Suppressor macrophage (primary cell): Measurements from ENCODE around the gene PGK1.
"Not testable (repeated sequence)": the region's sequence is repeated elsewhere in the genome, so short reads cannot be mapped to it uniquely, and the experiment has no call there.

ENCODE experiments used
- DNase-seq, 4 experiments: peaks; one replicate each; pipeline ENCODE4 v3.0.0-alpha.2; 2020 to 2022

The PGK1 gene

DNA sequence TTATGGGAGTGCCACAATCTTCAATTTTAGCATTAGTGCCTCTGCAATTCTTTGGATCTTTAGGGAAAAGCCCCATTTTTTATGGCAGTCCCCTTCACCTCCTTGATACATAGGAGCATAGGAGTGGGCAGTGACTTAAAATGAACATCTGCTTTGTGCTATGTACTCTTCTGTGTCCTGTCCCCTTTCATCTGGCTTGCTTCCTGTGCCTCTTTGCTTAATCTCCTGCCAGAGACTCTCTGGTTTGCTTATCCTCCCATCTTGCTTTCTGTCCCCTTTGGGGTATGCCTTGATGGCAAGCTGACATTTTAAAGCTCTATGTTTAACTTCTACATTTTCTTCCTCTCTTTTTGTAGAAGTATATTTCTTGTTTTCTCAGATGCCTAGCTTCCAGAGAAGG is 12.3 kb downstream of the PGK1 start:
- no peak for DNase-seq

DNA sequence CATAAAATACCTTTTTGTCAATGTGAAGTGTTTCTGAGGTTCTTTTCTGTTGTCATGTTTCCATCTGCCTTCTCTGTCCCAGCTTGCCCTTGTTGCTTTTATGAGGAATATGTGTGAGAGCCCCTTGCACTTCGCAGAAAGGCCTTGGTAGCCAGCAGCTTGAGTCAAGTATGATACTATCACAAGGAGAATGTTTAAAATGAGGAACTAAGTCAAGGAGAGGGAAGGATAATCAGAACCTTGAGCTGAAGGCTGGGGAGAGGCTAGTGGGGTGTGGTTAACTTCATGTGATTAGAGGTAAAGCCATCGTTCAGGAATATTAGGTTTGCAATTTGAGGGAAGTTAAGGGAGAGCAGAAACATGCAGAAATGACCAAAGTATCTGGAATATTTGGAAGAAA is 12.7 kb downstream of the PGK1 start:
- DNase-seq, result peak; percentile 4 to 40 (median 15)

DNA sequence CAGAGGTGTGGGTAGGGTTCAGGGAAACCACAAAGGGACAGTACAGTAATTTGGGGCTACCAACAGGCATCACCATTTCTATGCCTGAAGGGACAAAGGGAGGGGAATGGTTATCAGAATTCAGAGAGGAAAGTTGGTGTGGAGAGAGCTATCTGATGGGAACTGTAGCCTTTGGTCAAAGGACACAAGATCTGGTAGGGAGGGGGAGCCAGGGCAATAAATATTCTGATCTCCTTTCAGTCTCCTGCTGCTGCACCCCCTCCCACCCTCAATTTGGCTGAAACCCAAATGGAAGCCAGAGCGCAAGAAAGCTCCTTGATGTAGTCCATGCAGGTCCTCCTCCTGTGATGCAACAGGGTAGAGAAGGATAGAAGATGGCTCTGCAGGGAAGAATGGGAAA is 14.6 kb downstream of the PGK1 start:
- DNase-seq, result no peak

DNA sequence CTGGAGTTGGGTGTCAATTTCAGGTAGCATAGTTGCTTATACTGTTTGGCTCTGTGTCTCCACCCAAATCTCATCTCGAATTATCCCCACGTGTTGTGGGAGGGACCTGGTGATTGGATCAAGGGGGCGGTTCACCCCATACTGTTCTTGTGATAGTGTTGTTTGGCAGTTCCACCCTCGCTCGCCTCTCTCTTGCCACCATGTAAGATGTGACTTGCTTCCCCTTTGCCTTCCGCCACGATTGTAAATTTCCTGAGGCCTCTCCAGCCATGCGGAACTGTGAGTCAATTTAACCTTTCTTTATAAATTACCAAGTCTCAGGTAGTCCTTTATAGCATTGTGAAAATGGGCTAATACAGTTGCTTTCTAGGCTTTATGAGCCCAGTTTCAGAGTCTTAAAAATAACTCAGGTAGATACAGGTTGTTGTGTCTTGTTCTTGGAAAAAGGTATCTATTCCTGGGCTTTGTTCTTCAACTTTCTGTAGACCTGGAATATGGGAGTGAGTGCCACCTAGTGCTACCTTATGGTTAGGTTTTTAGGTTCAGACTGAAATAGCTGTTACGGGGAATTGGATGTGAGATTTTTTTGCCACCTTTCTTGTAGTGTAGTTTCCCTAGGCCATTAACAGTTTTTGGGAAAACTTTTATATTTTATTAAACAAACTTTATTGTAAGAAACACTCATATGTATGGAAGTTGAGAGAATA is 15.6 kb downstream of the PGK1 start:
- no peak for DNase-seq

DNA sequence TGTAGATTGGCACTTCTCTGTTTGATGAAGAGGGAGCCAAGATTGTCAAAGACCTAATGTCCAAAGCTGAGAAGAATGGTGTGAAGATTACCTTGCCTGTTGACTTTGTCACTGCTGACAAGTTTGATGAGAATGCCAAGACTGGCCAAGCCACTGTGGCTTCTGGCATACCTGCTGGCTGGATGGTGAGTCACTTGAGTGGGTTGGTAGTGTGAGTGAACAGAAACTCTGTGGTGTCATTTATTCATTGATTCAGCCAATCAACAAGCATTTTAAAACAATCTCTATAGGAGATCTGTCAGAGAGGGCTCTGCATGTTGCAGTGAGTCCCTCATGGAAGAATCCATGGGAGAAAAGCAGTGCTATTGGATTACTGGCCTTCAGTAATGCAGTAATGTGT is 19.1 kb downstream of the PGK1 start:
- no peak for DNase-seq

DNA sequence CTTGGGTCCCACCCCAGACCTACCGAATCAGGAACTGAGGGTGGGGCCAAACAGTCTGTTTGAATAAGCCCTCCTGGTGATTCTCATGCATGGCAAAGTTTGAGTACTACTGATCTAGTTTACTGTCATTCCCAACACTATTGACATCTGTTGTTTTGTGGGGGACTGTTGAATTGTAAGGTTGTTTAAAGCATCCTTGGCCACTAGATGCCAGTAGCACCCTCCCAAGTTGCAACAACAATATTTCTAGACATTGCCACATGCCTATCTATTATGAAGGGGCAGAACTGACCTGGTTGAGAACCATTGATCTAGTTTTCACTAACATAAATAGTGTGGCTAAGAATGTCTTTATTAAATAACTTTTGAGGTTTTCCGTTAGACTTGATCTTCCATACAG is 20.3 kb downstream of the PGK1 start:
- DNase-seq, result peak in 1 of 4 experiments; percentile 15

DNA sequence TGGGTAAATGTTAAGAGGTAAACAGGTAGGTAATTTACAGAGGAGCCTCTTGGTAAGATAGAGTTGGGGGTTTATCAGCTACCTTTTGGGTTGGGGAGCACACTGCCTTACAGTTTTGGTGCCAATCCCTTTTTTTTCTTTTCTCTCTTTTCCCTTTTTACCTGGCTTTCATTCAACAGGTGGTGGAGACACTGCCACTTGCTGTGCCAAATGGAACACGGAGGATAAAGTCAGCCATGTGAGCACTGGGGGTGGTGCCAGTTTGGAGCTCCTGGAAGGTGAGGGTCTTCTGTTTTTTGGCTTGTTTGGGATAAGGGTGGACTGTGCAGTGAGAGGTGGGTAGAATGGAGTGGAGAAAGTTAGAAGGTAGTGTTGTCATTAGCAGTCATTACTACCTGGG is 21.1 kb downstream of the PGK1 start:
- DNase-seq, result no peak

DNA sequence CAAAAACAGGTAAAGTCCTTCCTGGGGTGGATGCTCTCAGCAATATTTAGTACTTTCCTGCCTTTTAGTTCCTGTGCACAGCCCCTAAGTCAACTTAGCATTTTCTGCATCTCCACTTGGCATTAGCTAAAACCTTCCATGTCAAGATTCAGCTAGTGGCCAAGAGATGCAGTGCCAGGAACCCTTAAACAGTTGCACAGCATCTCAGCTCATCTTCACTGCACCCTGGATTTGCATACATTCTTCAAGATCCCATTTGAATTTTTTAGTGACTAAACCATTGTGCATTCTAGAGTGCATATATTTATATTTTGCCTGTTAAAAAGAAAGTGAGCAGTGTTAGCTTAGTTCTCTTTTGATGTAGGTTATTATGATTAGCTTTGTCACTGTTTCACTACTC is 21.7 kb downstream of the PGK1 start:
- not testable (repeated sequence) for DNase-seq

DNA sequence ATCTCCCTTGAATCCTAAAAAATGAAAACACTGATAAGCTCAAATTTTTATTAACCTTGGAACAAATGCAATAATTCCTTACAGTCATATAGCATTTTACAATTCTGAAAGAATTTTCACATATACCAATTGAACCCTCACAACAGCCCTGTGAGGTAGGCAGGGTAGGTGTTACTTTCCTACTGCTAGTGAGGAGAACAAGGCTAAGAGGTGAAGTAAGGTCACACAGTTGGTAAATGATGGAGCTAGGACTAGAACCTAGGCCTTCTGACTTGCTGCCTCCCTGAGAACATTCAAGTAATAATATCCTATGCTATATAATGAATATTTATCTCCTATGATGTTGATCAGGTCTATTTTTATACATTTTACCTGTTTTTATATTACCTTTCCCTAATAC is 25.7 kb downstream of the PGK1 start:
- no peak for DNase-seq

DNA sequence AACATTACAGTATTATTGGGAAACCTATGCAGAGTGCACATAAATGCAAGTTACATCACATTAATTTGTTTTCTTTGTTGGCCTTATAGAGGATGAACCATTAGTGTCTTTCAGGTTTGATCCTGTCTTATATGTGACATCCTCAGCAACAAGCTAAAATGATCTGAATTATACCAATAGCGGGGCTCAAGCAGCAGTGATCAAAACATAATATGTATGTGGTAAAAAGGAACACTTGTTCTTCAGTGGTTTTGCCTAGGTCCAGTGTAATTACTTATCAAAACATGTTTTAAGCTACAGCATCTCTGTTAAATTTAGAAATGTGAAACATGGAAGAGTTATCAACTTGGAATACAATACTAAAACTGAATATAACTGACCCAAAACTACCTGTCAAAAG is 26.3 kb downstream of the PGK1 start:
- no peak for DNase-seq

DNA sequence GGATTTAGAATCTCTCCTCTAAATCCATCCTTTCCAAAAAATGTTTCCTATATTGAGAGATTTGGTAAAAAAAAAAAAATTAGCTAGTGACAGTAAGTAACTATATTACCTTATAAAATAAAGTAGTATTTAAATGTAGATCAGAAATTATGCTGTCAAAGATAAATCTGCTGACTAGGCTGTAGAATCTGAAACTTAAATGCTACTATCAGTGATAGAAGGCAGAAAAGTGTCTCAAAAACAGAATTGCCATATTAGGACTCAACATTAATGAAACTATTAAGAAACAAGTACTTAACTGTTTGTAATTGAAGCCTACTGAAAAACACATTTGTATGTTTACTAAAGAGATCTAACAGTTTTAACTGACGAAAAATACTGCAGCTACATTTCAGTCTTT is 27.1 kb downstream of the PGK1 start:
- no peak for DNase-seq

DNA sequence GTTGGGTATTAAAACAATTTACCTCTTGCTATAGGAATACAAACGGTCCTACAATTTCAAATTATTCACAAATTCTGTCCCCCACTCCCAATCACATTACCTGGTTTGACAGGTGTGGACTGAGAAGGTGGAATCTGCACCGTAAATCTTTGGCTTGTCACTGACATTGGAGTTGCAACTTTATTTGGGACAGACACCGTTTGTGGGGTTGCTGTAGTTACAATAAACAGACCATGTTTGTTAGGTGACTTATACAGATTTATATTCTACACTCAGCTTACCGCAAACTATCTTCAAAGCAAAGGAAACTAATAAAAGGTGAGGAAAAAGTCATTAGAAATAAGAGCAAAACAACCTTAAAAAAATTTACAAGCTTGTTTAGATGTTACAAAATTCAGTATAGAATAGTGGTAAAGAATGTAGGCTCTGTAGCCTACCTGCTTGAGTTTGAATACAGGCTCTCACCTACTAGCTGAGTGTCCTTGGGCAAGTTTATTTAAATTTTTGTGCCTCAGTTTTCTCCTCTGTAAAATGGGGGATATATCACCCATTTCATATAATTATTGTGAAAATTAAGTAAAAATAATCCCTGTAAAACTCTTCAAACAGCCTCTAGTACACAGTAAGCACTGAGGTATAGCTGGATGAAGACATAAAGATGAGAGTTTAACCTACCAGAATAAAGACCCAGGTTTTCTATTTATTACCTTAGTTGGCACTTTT is 29.4 kb downstream of the PGK1 start:
- DNase-seq, result no peak

DNA sequence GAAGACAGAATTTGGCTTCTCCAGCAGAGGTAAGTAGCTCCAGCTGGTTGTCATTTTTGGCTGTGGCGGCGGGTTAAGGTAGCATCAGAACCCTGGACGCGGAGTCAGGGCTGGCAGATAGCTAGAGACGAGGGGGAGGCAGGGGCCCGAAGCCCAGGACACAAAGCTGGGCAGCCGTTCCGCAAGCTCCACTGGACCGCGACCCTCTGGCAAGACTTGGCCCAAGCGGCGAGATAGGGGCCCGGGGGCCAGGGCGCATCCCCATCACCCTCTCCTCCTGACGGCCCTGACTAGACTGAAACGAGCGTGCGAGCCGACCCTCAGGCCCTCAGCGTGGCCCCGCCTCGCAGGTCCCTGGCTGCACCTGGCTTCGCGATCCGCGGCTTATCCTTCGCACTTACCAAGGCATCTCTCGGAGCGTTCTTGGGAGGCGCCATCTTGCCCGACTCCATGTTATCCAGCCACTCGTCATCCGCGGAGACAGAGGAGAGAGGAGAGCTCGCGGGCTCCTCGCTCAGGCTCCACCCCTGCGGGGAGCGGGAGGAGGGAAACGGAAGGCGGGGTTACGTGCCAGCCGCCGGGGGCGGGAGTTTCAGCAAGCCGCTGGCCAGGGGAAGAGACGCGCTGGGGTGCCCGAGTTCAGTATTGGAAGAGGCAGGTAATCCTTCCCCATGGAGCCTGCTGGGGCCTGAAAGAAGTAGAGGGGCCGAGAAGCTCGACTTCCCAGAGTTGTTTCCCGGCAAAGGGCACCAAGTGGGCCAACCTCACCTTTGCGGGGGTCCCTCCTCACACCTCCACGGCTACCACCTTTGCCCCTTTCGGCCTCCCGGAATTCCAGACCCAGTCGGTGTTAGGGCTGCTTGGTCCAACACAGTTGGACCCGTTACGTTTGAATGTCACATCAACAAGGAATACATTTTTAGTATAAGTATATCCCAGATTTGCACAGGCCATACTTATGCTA is 35.4 kb downstream of the PGK1 start, which contains the start of gene TAF9B:
Gene TAF9B (minus strand): TSS at position 491 of the 964 bp plus-strand sequence. CDS start 39 bp downstream, at position 452.
- peak; percentile 83 to 91 (median 88) for DNase-seq

DNA sequence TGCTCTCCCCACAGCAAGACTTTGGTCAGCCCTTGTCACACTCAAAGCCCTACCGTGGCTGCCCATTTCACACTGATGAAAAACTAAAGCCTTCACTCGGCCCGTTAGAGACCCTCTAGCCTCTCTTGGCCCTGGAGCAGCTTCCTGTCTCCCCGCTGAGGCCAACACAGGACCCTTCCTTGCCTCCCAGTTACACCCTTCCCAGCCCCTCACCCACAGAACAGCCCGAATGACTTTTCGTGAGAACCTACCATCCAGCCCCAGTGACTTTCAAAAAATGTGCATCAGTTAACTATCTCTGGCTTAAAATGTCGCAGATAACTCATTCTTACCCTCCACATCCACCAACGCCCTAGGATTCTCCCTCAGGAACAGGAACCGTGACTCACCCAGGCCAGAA is 36.2 kb downstream of the PGK1 start:
- no peak for DNase-seq

DNA sequence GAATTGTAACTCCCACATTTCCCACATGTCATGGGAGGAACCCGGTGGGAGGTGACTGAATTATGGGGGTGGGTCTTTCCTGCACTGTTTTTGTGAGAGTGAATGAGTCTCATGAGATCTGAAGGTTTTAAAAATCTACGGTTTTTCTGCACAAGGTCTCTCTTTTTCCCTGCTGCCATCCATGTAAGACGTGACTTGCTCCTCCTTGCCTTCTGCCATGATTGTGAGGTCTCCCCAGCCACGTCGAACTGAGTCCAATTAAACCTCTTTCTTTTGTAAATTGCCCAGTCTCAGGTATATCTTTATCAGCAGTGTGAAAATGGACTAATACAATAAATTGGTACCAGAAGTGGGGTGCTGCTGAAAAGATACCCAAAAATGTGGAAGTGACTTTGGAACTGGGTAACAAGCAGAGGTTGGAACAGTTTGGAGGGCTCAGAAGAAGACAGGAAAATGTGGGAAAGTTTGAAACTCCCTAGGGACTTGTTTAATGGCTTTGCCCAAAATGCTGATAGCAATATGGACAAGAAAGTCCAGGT is 43.0 kb downstream of the PGK1 start:
- DNase-seq, result not testable (repeated sequence)

DNA sequence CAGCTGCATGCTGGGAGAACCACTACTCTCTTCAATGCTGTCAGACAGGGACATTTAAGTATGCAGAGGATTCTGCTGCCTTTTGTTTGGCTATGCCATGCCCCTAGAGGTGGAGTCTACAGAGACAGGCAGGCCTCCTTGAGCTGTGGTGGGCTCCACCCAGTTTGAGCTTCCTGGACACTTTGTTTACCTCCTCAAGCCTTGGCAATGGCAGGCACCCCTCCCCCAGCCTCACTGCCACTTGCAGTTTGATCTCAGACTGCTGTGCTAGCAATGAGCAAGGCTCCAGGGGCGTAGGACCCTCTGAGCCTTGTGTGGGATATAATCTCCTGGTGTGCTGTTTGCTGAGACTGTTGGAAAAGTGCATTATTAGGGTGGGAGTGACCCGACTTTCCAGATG is 53.3 kb downstream of the PGK1 start:
- DNase-seq, result not testable (repeated sequence)

DNA sequence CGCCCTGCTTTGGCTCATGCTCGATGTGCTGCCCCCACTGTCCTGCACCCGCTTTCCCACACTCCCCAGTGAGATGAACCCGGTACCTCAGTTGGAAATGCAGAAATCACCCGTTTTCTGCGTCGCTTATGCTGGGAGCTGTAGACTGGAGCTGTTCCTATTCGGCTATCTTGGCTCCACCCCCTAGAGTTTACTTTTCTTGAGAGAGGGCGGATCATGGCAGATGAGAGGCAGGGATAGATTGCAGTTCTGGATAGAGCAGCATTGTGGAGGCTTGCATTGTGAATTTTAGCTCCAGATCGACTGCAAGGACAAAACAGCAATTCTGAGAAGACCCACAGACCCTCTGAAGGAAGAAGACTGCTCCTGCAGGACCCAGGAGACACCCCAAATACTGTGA is 53.8 kb downstream of the PGK1 start:
- not testable (repeated sequence) for DNase-seq

DNA sequence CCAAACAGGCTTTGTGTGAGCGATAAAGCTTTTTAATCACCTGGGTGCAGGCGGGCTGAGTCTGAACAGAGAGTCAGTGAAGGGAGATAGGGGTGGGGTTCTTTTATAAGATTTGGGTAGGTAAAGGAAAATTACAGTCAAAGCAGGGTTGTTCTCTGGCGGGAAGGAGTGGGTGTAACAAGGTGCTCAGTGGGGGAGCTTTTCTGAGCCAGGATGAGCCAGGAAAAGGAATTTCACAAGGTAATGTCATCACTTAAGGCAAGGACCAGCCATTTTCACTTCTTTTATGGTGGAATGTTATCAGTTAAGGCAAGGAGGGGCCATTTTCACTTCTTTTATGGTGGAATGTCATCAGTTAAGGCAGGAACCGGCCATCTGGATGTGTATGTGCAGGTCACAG is 56.7 kb downstream of the PGK1 start:
- DNase-seq, result not testable (repeated sequence)

DNA sequence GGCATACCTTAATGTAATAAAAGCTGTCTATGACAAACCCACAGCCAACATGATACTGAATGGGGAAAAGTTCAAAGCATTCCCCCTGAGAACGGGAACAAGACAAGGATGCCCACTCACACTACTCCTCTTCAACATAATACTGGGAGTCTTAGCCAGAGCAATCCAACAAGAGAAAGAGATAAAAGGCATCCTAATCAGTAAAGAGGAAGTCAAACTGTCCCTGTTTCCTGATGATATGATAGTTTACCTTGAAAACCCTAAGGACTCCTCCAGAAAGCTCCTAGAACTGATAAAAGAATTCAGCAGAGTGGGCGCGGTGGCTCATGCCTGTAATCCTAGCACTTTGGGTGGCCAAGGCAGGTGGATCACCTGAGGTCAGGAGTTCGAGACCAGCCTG is 59.1 kb downstream of the PGK1 start:
- DNase-seq, result not testable (repeated sequence)

DNA sequence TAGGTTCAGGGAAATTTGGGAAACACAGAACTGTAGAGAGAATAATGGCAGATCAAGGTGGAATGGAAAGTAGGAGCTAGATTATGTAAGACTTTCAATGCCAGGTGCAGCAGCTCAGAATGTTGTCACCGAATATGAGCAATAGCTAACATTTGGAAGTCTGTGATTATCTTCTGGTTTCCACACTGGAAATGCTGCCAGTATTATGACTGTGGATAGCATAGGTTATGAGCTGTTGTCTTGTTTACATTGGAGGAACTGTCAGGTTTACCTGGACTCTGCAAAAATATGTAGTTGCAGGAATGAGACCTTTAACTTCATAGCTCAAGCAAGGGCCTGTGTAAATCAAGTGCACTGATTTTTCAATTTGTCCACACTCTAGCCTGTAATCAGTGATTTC is 61.4 kb downstream of the PGK1 start:
- no peak for DNase-seq

DNA sequence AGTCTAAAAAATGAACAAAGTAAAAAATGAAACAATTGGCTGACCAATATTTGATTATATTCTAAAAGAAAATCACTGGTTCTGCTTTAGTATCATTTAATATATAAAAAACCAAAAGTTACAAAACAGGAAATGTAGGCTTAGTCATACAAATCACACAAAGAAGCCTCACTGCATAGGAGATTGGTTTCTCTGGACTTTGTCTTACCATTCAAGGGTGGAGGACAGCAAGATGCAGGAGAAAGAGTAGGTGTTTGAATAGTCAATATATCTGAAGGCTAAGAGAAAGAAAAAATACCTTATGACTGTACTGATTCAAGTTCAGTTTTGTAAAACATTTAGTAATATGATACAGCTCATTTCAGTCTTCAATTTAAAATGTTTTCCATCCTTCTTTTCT is 64.0 kb downstream of the PGK1 start:
- peak in 2 of 4 experiments; percentile 6 to 16 for DNase-seq
